Measurements from ENCODE around the gene GJD4. TPM values are rescaled to one million over a fixed set of nuclear protein-coding genes. Genes with fewer than 3 reads are reported as not detected.

GJD4 gene
- total RNA-seq, 3 donors from 2014 or later: not detected

DNA sequence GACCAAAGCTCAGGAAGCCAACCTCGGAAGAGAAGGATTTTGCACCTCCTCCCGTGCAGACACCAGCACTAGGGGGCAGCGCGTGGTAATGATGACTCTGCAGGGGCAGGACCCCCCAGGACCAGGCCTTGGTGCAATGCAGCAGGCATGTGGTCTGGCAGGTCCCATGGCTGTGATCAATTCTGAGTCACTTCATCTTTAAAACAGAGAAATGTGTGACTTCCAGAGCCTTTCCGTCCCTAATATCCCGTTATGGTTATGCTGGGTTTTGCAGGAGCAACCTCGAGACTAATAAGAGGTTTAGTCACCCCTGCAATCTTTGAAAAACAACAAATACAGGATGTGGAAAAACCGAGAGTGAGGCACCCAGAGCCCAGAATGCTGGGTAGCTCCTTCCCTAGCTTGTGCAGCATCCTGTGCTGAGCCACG lies 30.2 kb upstream of the GJD4 start:
- DNase-seq (no peak), ATAC-seq (no peak)
- TF ChIP-seq, protein P1, sequence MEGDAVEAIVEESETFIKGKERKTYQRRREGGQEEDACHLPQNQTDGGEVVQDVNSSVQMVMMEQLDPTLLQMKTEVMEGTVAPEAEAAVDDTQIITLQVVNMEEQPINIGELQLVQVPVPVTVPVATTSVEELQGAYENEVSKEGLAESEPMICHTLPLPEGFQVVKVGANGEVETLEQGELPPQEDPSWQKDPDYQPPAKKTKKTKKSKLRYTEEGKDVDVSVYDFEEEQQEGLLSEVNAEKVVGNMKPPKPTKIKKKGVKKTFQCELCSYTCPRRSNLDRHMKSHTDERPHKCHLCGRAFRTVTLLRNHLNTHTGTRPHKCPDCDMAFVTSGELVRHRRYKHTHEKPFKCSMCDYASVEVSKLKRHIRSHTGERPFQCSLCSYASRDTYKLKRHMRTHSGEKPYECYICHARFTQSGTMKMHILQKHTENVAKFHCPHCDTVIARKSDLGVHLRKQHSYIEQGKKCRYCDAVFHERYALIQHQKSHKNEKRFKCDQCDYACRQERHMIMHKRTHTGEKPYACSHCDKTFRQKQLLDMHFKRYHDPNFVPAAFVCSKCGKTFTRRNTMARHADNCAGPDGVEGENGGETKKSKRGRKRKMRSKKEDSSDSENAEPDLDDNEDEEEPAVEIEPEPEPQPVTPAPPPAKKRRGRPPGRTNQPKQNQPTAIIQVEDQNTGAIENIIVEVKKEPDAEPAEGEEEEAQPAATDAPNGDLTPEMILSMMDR (IDR thresholded peaks at IDR 0.05): no peak
- H3K36me3 ChIP-seq (ENCODE audit: low read depth): no peaks in the 10 kb centered on the region
- no peaks in the 10 kb centered on the region for H3K9me3 ChIP-seq
- no peak overlapping the region for H3K4me3 ChIP-seq
- intact Hi-C loops (cut with DNase I, micrococcal nuclease): no loop called here
- H3K4me1 ChIP-seq (ENCODE audit: low read depth): no peaks in the 10 kb centered on the region

DNA sequence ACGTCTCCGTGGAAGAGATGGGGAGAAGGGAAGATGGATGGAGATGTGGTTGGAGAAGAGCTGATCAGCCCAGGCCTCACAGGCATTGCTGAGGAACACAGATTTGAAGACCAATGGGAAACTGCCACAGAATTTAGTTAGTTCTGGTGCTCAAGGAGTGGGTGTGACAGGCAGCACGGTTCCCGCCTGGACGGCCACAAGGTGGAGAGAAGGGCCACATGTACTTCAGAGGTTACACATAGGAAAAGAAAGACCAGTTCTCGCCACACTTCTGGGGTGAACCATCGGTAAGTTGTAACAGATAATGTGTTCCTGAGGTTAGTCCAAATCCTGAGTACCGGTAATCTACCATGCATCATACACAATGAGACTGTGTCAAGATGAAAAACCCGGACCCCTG lies 29.5 kb upstream of the GJD4 start:
- ATAC-seq: no peak
- no peak overlapping the region for H3K4me3 ChIP-seq
- intact Hi-C loops (cut with DNase I, micrococcal nuclease): no loop called here
- H3K36me3 ChIP-seq (ENCODE audit: low read depth): no peaks in the 10 kb centered on the region
- no peak for DNase-seq
- H3K9me3 ChIP-seq: no peaks in the 10 kb centered on the region
- TF ChIP-seq, protein P1 (IDR thresholded peaks at IDR 0.05): no peak
- H3K4me1 ChIP-seq (ENCODE audit: low read depth): no peaks in the 10 kb centered on the region

DNA sequence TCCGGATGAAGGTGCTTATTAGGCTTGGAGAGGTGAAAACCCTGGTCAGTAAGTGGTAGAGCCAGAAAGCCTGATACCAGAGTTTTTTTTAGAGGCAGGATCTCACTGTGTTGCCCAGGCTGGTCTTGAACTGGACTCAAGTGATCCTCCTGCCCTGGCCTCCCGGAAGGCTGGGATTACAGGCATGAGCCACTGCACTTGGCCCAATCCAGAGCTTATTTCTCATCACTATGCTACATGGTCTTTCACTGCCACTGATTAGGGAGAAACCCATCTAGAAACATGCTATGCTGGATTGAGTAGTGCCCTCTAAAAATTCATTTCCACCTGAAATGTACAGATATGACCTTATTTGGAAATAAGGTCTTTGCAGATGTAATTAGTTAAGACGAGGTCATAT lies 28.4 kb upstream of the GJD4 start:
- no peak for ATAC-seq
- Histone ChIP-seq H3K4me3 (no peak overlapping the region), H3K9me3 (no peaks in the 10 kb centered on the region), H3K4me1 (ENCODE audit: low read depth) (no peaks in the 10 kb centered on the region), H3K36me3 (ENCODE audit: low read depth) (no peaks in the 10 kb centered on the region)
- DNase-seq: no peak
- intact Hi-C loops (cut with DNase I, micrococcal nuclease): no loop called here
- TF ChIP-seq, protein P1 (IDR thresholded peaks at IDR 0.05): no peak

DNA sequence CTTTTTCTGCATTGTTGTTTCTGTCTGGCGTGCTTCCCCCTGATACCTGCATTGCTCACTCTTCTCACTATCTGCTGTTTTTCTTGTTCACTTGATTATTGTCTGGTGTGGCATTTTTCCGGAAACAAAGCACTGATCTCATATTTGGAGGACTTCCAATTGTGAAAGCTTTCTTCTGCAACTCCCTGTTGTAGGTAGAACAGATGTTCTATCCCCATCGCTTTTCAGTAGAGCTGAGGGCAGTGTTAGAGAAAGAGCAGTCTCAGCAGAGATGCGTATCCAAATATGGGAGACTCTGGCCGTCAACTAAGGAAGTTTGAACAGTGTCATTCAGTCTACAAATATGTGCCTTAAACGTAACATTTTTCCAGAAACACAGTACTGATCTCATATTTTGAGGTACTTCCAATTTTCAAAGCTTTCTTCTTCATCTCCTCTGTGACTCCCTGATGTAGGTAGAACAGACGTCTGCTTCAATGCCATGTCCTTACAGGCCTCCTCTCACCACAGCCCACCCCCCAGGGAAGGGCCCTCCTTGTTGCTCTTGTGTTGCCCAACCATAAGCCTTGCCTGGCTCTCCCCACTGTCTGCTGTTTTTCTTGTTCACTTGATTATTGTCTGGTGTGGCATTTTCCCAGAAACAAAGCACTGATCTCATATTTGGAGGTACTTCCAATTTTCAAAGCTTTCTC lies 27.1 kb upstream of the GJD4 start:
- TF ChIP-seq, protein P1 (IDR thresholded peaks at IDR 0.05): no peak
- no peaks in the 10 kb centered on the region for H3K9me3 ChIP-seq
- no peaks in the 10 kb centered on the region for H3K4me1 ChIP-seq (ENCODE audit: low read depth)
- DNase-seq: no peak
- H3K36me3 ChIP-seq (ENCODE audit: low read depth): no peaks in the 10 kb centered on the region
- ATAC-seq: no peak
- intact Hi-C loops (cut with DNase I, micrococcal nuclease): no loop called here
- no peak overlapping the region for H3K4me3 ChIP-seq

DNA sequence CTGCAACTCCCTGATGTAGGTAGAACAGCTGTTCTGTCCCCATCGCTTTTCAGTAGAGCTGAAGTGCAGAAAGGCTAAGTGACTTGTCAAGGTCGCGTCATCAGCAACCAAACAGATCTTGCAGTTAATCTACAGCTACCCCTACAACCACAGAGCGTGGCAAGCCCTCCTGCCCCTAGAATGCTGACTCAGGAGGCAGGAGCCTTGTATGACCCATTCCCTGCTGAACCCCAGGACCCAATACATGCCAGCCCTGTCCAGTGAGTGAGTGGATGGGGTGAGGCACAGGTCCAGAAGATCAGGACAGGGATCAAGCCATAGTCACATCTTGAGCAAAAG lies 26.6 kb upstream of the GJD4 start:
- Histone ChIP-seq H3K4me1 (ENCODE audit: low read depth) (no peaks in the 10 kb centered on the region), H3K36me3 (ENCODE audit: low read depth) (no peaks in the 10 kb centered on the region), H3K4me3 (no peak overlapping the region), H3K9me3 (no peaks in the 10 kb centered on the region)
- ATAC-seq: no peak
- DNase-seq: no peak
- TF ChIP-seq, protein P1 (IDR thresholded peaks at IDR 0.05): no peak
- intact Hi-C loops (cut with DNase I, micrococcal nuclease): no loop called here

DNA sequence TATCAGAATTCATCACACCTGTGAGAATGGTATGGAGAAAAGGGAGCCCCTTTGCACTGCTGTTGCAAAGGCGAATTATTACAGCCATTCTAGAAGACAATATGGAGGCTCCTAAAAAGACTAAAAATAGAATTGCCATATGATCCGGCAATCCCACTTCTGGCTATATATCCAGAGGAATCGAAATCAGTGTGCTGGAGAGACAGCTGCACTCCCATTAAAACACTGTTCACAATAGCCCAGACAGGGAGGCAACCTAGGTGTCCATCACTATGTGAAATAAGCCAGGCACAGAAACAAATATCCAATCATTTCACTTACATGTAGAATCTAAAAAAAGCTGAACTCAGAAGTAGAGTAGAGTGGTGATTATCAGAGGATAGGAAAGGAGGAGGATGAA lies 26.0 kb upstream of the GJD4 start:
- DNase-seq (no peak), ATAC-seq (no peak)
- H3K4me3 ChIP-seq: no peak overlapping the region
- TF ChIP-seq, protein P1 (IDR thresholded peaks at IDR 0.05): no peak
- no peaks in the 10 kb centered on the region for H3K9me3 ChIP-seq
- intact Hi-C loops (cut with DNase I, micrococcal nuclease): no loop called here
- H3K36me3 ChIP-seq (ENCODE audit: low read depth): no peaks in the 10 kb centered on the region
- H3K4me1 ChIP-seq (ENCODE audit: low read depth): no peaks in the 10 kb centered on the region
